HepG2 (cell line): ENCODE measurements around the gene TBL3. TPM values are rescaled to one million over a fixed set of nuclear protein-coding genes. Genes with fewer than 3 reads are reported as not detected.

Experiments used
- ARID4A ChIP-seq: sonication (generic); formaldehyde crosslinking; IDR thresholded peaks from 2 replicates; pipeline ENCODE4 v1.5.0; 2020; ENCODE audit warnings: mild to moderate bottlenecking, missing genetic modification reagents, borderline replicate concordance
- ATF2 ChIP-seq: sonication (generic); formaldehyde crosslinking; IDR thresholded peaks from 2 replicates; pipeline ENCODE4 v1.4.0; 2020; ENCODE audit warnings: missing genetic modification reagents
- HNF1B ChIP-seq: sonication (generic); formaldehyde crosslinking; IDR thresholded peaks from 2 replicates; pipeline ENCODE4 v1.5.1; 2020; ENCODE audit warnings: mild to moderate bottlenecking, moderate library complexity, missing genetic modification reagents
- NCOR1 ChIP-seq: fragments of 200-600 bp; sonication (generic); IDR thresholded peaks from 2 replicates; pipeline ENCODE4 v1.7.0; 2017; ENCODE audit warnings: antibody characterized with exemption, low read length, borderline replicate concordance
- NR2F1 ChIP-seq, 2 experiments: fragments of 450-650 bp in 1 of 2; formaldehyde crosslinking in 1 of 2; IDR thresholded peaks; 2 replicates each; pipeline versions ENCODE4 v1.5.0 to v1.6.1; 2016 to 2020; ENCODE audit warnings: mild to moderate bottlenecking in 1 of 2, missing compliant biosample characterization in 1 of 2, missing genetic modification reagents in 1 of 2, moderate library complexity in 1 of 2
- SAFB2 ChIP-seq: sonication (generic); formaldehyde crosslinking; IDR thresholded peaks from 2 replicates; pipeline ENCODE4 v1.5.1; 2020; ENCODE audit warnings: missing genetic modification reagents, low read depth, mild to moderate bottlenecking, borderline replicate concordance
- SPEN ChIP-seq: sonication (generic); formaldehyde crosslinking; IDR thresholded peaks from 2 replicates; pipeline ENCODE4 v1.5.1; 2020; ENCODE audit warnings: low read depth, mild to moderate bottlenecking, missing genetic modification reagents
- ZNF143 ChIP-seq: sonication (generic); formaldehyde crosslinking; IDR thresholded peaks from 2 replicates; pipeline ENCODE4 v1.4.0; 2020; ENCODE audit warnings: missing genetic modification reagents
- ZNF496 ChIP-seq: sonication (generic); formaldehyde crosslinking; IDR thresholded peaks from 2 replicates; pipeline ENCODE4 v1.8.1; 2023; ENCODE audit warnings: mild to moderate bottlenecking, moderate library complexity, missing genetic modification reagents; ENCODE audit not compliant: insufficient replicate concordance
- polyA plus RNA-seq, 8 experiments: library from polyadenylated mRNA; depleted of rRNA in 3 of 8; stranded (reverse) in 7 of 8; unstranded in 1 of 8; fragments of >200 nt; fragmentation: Illumina TruSeq in 4 of 8; extraction: Trizol in 4 of 8; gene quantifications; 2 replicates each; pipeline versions ENCODE4 v1.2.1 to v1.2.3, GENCODE V29; 2011 to 2016; ENCODE audit warnings: low read depth in 4 of 8, missing spikeins in 1 of 8, mixed read lengths in 1 of 8; ENCODE audit not compliant: insufficient read depth in 1 of 8
- total RNA-seq, 5 experiments: library from RNA; depleted of rRNA; stranded (reverse); fragments of >200 nt; fragmentation: Illumina TruSeq; extraction: Trizol; gene quantifications; 2 replicates each; pipeline ENCODE4 v1.2.3, GENCODE V29; 2016; ENCODE audit warnings: low read depth in 1 of 5

The TBL3 gene
- total and polyA plus RNA-seq, 2 of the 13 experiments (the other 11 are each of a cell fraction or from before 2014, with no cell fraction given): 16.8 to 38.0 TPM

DNA sequence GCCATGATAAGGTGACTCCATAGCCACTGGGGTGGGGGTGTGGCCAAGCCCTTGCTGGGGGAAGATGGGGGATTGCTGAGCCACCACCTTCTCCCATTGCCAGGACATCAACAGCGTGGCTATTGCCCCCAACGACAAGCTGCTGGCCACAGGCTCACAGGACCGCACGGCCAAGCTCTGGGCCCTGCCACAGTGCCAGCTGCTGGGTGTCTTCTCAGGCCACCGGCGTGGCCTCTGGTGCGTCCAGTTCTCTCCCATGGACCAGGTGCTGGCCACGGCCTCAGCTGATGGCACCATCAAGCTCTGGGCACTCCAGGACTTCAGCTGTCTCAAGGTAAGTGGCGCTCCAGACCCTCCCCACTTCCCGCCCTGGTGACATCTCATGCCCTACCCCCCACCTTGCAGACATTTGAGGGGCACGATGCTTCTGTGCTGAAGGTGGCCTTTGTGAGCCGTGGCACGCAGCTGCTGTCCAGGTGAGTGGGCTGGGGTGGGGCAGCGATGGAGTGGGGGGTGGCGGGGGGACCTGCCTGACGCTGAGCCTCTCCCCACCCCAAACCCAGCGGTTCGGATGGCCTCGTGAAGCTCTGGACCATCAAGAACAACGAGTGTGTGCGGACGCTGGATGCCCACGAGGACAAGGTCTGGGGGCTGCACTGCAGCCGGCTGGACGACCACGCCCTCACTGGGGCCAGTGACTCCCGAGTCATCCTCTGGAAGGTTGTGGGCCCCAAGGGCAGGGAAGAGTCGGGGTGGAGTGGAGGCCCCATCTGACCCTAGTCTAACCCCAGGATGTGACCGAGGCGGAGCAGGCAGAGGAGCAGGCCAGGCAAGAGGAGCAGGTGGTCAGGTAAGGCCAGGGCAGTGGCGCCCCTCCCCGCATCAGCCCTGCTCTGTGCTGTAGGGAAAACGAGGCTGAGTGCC, 5.4 kb downstream of the TBL3 start (continued):
- TF ChIP-seq NCOR1 (no peak), ARID4A (CRISPR knock-in tag) (no peak), ZNF143 (CRISPR knock-in tag) (no peak), ZNF496 (CRISPR knock-in tag) (no peak), HNF1B (no peak), SAFB2 (no peak), ATF2 (CRISPR knock-in tag) (no peak), NR2F1 (CRISPR knock-in tag; IDR thresholded peaks at IDR 0.05) (no peak), SPEN (CRISPR knock-in tag) (no peak)
- TF ChIP-seq, all 625 proteins: peak for 0
